NCI-H2171 (cell line): ENCODE data around the gene CLDN7.
A peak's percentile ranks its signal among the peaks of the same experiment; 100 is the strongest.

Experiments
- DNase-seq: peaks from one replicate; lab custom pipeline; 2025; lab: John Stamatoyannopoulos, UW

CLDN7 gene

GRCh38 chr17:7285679-7286078 lies 23.4 kb upstream of the CLDN7 start:
- no peak for DNase-seq

GRCh38 chr17:7284911-7285310 lies 22.6 kb upstream of the CLDN7 start:
- DNase-seq: no peak

DNA sequence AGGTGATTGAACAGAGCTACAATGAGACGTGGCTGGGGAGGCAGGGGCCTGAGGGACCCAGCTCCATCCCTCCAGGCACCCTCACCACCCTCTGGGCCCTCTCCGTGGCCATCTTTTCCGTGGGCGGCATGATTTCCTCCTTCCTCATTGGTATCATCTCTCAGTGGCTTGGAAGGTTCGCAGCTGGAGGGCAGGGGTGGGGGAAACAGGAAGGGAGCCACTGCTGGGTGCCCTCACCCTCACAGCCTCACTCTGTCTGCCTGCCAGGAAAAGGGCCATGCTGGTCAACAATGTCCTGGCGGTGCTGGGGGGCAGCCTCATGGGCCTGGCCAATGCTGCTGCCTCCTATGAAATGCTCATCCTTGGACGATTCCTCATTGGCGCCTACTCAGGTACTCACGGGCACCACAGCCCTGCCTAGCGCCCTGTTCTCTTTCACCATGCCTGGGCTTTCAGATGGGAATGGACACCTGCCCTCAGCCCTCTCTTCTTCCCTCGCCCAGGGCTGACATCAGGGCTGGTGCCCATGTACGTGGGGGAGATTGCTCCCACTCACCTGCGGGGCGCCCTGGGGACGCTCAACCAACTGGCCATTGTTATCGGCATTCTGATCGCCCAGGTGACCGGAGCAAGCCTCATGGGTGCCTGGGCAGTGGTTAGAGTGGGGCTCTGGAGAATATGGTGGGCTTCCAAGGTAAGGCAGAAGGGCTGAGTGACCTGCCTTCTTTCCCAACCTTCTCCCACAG lies 21.4 kb upstream of the CLDN7 start:
- DNase-seq: no peak

- no peak for DNase-seq
Observed at GRCh38 chr17:7282752-7283321, 20.6 kb upstream of the CLDN7 start.

DNA sequence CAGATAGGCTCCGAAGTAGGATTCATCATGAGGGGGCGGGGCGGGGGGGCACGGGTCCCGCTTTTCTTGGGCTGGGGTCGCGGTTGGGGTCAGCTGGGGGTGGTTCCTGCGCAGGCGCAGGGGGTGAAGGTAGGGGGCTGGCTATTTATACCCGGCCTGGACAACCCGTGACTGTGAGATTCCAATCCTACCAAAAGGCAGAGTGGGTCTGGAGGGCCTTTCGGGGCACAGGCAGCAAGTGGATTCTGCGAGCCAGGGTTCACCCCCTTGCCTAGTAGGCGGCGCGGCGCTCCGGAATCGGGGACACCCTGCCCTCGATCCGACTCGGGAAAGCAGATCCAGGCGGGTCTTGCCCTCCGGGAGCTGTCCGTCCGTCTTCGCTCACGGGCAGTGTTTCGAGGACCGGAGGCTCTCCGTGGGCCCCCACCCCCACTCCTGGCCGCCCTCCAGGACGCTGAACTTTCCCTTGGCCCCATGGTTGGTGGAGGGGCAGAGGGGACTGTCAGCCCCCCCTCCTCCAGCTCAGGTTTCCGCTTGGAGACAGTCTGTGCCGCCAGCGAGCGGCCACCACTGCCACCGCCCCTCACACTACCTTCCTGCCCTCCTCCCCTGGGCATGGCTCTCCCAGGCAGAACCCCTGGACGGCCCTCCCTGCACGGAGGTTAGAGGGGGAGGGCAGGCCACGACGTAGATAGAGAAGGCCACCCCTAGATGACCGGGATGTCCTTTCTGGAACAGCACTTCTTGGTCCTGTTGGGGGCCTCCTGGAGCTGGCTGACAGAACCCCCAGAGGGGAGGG lies 19.9 kb upstream of the CLDN7 start:
- no peak for DNase-seq

DNA sequence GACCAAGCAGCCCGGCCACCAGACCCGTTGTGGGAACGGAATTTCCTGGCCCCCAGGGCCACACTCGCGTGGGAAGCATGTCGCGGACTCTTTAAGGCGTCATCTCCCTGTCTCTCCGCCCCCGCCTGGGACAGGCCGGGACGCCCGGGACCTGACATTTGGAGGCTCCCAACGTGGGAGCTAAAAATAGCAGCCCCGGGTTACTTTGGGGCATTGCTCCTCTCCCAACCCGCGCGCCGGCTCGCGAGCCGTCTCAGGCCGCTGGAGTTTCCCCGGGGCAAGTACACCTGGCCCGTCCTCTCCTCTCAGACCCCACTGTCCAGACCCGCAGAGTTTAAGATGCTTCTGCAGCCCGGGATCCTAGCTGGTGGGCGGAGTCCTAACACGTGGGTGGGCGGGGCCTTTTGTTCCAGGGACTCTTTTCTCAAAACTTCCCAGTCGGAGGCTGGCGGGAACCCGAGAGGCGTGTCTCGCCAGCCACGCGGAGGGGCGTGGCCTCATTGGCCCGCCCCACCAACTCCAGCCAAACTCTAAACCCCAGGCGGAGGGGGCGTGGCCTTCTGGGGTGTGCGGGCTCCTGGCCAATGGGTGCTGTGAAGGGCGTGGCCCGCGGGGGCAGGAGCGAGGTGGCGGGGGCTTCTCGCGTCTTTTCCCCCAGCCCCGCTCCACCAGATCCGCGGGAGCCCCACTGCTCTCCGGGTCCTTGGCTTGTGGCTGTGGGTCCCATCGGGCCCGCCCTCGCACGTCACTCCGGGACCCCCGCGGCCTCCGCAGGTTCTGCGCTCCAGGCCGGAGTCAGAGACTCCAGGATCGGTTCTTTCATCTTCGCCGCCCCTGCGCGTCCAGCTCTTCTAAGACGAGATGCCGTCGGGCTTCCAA lies 19.0 kb upstream of the CLDN7 start, which contains the start of gene SLC2A4:
Gene SLC2A4, plus strand, starts transcription at position 645 of the 879 bp plus-strand sequence. Its CDS starts 217 bp downstream, at position 862.
- peak; percentile 98 for DNase-seq

GRCh38 chr17:7280519-7281073 lies 18.3 kb upstream of the CLDN7 start:
- DNase-seq: peak; percentile 83

DNA sequence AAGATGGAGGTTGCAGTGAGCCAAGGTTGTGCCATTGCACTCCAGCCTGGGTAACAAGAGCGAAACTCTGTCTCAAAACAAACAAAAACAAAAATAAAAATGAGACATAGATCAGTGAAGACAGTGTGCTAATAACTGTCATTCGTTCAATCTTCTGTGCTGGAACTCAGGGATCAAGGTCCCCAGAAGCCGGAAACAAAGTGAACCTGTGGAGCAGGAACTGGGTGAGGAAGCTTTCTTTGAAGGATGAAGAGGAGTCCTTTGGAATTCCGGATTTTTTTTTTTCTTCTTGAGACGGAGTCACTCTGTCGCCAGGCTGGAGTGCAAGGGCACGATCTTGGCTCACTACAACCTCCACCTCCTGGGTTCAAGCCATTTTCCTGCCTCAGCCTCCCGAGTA lies 17.2 kb upstream of the CLDN7 start:
- DNase-seq: no peak

DNA sequence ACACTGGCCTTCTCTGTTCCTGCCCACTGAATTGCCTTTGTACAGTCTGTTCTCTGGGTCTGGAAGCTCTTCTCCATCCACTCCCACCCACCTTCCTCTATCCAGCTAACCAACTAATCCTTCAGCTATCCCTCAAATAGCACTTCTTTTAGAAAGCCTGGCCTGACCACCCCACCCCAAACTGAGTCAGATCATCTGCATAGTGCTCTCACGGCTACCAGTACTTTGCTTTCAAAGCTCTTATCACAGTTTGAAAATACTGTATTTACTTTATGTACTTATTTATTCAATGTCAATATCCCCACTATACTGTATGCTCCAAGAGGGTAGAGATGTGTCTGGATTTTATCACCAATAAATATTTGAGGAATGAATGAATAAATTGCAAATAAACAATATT lies 4.5 kb upstream of the CLDN7 start:
- no peak for DNase-seq

DNA sequence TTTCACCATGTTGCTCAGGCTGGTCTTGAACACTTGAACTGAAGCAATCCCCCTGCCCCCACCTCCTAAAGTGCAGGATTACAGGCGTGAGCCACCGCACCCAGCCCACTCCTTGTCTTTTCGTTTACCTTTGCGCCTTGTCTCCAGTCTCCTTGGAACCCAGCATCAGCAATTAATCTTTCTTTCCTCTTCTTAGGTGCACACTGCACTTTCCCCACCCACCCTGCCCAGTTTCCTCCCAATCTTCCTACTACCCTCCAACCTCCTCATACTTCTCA lies 1.5 kb upstream of the CLDN7 start:
- no peak for DNase-seq

DNA sequence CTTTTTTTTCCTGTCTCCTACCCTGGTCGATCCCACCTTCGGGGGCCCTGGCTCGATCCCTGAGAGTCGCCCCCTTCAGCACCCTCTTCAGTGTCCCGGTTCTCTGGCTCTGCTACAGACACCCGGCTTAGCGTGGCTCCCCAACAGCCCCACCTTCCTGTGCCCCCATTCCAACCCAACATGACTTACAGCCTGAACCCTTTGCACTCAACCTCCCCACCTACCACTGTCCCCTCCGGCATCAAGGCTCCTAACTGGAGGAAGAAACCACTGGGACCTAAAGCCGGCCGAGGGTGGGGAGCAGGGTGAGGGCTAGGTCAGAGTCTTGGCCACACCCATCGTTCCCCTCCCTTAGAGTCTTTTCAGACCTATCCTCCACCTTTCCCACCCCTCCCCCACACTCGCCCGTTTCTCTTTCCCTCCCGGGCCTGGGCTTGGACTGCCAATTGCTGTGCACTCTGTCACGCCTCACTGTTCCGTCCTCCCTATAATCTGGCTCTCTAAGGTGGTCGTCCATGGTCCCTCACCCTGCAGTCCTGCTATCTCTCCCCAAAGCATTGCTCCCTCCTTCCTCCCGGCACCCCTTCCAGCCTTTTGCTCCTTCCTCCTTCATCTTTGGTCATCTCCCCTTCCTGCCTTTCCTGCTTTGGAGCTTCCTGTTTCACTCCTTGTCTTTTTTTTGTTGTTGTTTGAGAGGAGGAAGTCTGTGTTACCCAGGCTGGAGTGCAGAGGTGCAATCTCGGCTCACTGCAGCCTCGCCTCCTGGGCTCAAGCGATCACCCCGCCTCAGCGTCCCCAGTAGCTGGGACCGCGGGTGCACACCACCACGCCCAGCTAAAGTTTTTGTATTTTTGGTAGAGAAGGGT lies 890 bp upstream of the CLDN7 start:
- DNase-seq: no peak

- no peak for DNase-seq
Observed at GRCh38 chr17:7261379-7262191, 693 bp downstream of the CLDN7 start.

GRCh38 chr17:7260651-7261378 lies 1.5 kb downstream of the CLDN7 start:
- DNase-seq: peak; percentile 14

GRCh38 chr17:7260151-7260550 lies 2.1 kb downstream of the CLDN7 start:
- DNase-seq: no peak

DNA sequence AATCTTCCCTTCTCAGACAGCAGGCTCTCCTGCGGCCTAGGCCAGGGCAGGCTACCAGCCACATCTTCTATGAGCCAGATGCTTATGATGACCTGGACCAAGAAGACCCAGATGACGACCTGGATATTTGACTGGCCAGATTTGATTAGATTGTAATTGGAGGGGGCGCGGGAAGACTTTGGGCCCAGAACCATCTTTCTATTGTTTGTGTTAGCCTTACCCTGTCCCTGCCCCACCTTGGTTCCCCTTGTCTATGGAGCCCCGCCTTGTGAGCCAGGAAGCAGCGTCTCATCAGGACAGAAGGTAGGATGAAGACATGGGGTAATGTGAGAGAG lies 2.8 kb downstream of the CLDN7 start:
- DNase-seq: no peak

- no peak for DNase-seq
Observed at GRCh38 chr17:7258731-7259554, 3.3 kb downstream of the CLDN7 start.

GRCh38 chr17:7256766-7257456 lies 5.4 kb downstream of the CLDN7 start:
- DNase-seq: no peak

DNA sequence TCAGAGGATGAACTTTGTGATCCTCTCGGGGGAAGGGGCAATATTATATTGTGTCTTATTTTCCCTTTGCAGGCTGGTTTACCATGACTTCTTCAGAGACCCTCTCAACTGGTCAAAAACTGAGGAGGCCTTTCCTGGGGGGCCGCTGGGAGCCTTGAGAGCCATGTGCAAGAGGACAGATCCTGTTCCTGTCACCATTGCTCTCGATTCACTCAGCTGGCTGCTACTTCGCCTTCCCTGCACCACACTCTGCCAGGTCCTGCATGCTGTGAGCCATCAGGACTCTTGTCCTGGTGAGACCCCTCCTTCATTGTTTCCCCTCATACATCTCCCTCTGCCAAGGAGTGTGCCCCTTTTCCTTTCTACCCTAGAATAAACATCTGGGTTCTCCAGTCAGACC lies 7.8 kb downstream of the CLDN7 start:
- DNase-seq: no peak
